ENCODE results near the gene SMYD3.

- TF ChIP-seq, protein P1, sequence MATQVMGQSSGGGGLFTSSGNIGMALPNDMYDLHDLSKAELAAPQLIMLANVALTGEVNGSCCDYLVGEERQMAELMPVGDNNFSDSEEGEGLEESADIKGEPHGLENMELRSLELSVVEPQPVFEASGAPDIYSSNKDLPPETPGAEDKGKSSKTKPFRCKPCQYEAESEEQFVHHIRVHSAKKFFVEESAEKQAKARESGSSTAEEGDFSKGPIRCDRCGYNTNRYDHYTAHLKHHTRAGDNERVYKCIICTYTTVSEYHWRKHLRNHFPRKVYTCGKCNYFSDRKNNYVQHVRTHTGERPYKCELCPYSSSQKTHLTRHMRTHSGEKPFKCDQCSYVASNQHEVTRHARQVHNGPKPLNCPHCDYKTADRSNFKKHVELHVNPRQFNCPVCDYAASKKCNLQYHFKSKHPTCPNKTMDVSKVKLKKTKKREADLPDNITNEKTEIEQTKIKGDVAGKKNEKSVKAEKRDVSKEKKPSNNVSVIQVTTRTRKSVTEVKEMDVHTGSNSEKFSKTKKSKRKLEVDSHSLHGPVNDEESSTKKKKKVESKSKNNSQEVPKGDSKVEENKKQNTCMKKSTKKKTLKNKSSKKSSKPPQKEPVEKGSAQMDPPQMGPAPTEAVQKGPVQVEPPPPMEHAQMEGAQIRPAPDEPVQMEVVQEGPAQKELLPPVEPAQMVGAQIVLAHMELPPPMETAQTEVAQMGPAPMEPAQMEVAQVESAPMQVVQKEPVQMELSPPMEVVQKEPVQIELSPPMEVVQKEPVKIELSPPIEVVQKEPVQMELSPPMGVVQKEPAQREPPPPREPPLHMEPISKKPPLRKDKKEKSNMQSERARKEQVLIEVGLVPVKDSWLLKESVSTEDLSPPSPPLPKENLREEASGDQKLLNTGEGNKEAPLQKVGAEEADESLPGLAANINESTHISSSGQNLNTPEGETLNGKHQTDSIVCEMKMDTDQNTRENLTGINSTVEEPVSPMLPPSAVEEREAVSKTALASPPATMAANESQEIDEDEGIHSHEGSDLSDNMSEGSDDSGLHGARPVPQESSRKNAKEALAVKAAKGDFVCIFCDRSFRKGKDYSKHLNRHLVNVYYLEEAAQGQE (IDR thresholded peaks at IDR 0.05): no peak
- no peak for TF ChIP-seq ZNF302 (CRISPR knock-in tag; IDR thresholded peaks at IDR 0.05)
- TF ChIP-seq, protein P2, sequence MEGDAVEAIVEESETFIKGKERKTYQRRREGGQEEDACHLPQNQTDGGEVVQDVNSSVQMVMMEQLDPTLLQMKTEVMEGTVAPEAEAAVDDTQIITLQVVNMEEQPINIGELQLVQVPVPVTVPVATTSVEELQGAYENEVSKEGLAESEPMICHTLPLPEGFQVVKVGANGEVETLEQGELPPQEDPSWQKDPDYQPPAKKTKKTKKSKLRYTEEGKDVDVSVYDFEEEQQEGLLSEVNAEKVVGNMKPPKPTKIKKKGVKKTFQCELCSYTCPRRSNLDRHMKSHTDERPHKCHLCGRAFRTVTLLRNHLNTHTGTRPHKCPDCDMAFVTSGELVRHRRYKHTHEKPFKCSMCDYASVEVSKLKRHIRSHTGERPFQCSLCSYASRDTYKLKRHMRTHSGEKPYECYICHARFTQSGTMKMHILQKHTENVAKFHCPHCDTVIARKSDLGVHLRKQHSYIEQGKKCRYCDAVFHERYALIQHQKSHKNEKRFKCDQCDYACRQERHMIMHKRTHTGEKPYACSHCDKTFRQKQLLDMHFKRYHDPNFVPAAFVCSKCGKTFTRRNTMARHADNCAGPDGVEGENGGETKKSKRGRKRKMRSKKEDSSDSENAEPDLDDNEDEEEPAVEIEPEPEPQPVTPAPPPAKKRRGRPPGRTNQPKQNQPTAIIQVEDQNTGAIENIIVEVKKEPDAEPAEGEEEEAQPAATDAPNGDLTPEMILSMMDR (IDR thresholded peaks at IDR 0.05): no peak
- no peak for TF ChIP-seq RAD21 (conservative IDR thresholded peaks at IDR 0.05 in 1 of 2, IDR thresholded peaks at IDR 0.05 in 1 of 2)
- no peak for TF ChIP-seq HOXB13 (CRISPR knock-in tag; IDR thresholded peaks at IDR 0.05; ENCODE audit: low read depth)
- TF ChIP-seq POLR2A (IDR thresholded peaks at IDR 0.05; ENCODE audit: low read length): no peak
- TF ChIP-seq EP300 (IDR thresholded peaks at IDR 0.05): no peak
- no peak for TF ChIP-seq ELK1 (IDR thresholded peaks at IDR 0.05; ENCODE audit: low read depth, low read length)
- TF ChIP-seq ESRRA (IDR thresholded peaks at IDR 0.05; ENCODE audit: borderline replicate concordance, low read length): no peak
- TF ChIP-seq HDAC2 (IDR thresholded peaks at IDR 0.05): no peak
- no peak for TF ChIP-seq MYC (IDR thresholded peaks at IDR 0.05; ENCODE audit: borderline replicate concordance, low read length)
- TF ChIP-seq, protein P3, sequence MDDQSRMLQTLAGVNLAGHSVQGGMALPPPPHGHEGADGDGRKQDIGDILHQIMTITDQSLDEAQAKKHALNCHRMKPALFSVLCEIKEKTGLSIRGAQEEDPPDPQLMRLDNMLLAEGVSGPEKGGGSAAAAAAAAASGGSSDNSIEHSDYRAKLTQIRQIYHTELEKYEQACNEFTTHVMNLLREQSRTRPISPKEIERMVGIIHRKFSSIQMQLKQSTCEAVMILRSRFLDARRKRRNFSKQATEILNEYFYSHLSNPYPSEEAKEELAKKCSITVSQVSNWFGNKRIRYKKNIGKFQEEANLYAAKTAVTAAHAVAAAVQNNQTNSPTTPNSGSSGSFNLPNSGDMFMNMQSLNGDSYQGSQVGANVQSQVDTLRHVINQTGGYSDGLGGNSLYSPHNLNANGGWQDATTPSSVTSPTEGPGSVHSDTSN (IDR thresholded peaks at IDR 0.05): no peak
- no peak for TF ChIP-seq NR3C1 (IDR thresholded peaks at IDR 0.05)
- TF ChIP-seq RNF2 (IDR thresholded peaks at IDR 0.05; ENCODE audit: borderline replicate concordance, low read depth): no peak
Observed at GRCh38 chr1:245770156-245770555, 736.9 kb downstream of the SMYD3 start.
